Measurements from ENCODE around the gene SUSD1. TPM values are rescaled to one million over a fixed set of nuclear protein-coding genes. Genes with fewer than 3 reads are reported as not detected.

SUSD1 gene
- total RNA-seq, 2 donors from 2014 or later = 13.1 to 24.0 TPM

GRCh38 chr9:112020680-112021596 is 154.2 kb downstream of the SUSD1 start:
- no peak overlapping the region for H3K4me3 ChIP-seq
- peaks cover 0 to 8% of the 10 kb centered on the region in 2 donors for H3K4me1 ChIP-seq (ENCODE audit: control insufficient read depth in 1 of 2, low read depth in 2 of 2)
- no peaks in the 10 kb centered on the region for H3K27me3 ChIP-seq (replicated peaks; ENCODE audit: insufficient read depth)
- no peaks in the 10 kb centered on the region for H3K36me3 ChIP-seq
- H3K9me3 ChIP-seq = no peaks in the 10 kb centered on the region
- H3K27ac ChIP-seq = no peak overlapping the region
- ATAC-seq (ENCODE audit: insufficient number of reproducible peaks, low FRiP score, low read depth) (no peak), DNase-seq (ENCODE audit: low spot score) (no peak)
- no peak for TF ChIP-seq CTCF (IDR thresholded peaks at IDR 0.05)

GRCh38 chr9:112017878-112018277 is 157.2 kb downstream of the SUSD1 start:
- DNase-seq (ENCODE audit: low spot score) = no peak
- Histone ChIP-seq H3K9me3 (no peaks in the 10 kb centered on the region), H3K27ac (no peak overlapping the region), H3K36me3 (no peaks in the 10 kb centered on the region), H3K4me1 (ENCODE audit: control insufficient read depth in 1 of 2, low read depth in 2 of 2) (peaks cover 11 to 21% of the 10 kb centered on the region in 2 donors), H3K4me3 (no peak overlapping the region), H3K27me3 (replicated peaks; ENCODE audit: insufficient read depth) (no peaks in the 10 kb centered on the region)
- no peak for TF ChIP-seq CTCF (IDR thresholded peaks at IDR 0.05)
- no peak for ATAC-seq (ENCODE audit: insufficient number of reproducible peaks, low FRiP score, low read depth)

GRCh38 chr9:112015736-112016135 is 159.4 kb downstream of the SUSD1 start:
- H3K27me3 ChIP-seq (replicated peaks; ENCODE audit: insufficient read depth) = no peaks in the 10 kb centered on the region
- ATAC-seq (ENCODE audit: insufficient number of reproducible peaks, low FRiP score, low read depth) (no peak), DNase-seq (ENCODE audit: low spot score) (no peak)
- peaks cover 22 to 29% of the 10 kb centered on the region in 2 donors for H3K4me1 ChIP-seq (ENCODE audit: control insufficient read depth in 1 of 2, low read depth in 2 of 2)
- no peaks in the 10 kb centered on the region for H3K9me3 ChIP-seq
- H3K4me3 ChIP-seq = no peak overlapping the region
- no peak overlapping the region for H3K27ac ChIP-seq
- H3K36me3 ChIP-seq = no peaks in the 10 kb centered on the region
- TF ChIP-seq CTCF (IDR thresholded peaks at IDR 0.05) = no peak

GRCh38 chr9:112015149-112015548 is 159.9 kb downstream of the SUSD1 start:
- no peaks in the 10 kb centered on the region for H3K9me3 ChIP-seq
- peaks cover 22 to 29% of the 10 kb centered on the region in 2 donors for H3K4me1 ChIP-seq (ENCODE audit: control insufficient read depth in 1 of 2, low read depth in 2 of 2)
- ATAC-seq (ENCODE audit: insufficient number of reproducible peaks, low FRiP score, low read depth) (no peak), DNase-seq (ENCODE audit: low spot score) (no peak)
- H3K27ac ChIP-seq = no peak overlapping the region
- H3K27me3 ChIP-seq (replicated peaks; ENCODE audit: insufficient read depth) = no peaks in the 10 kb centered on the region
- H3K4me3 ChIP-seq = no peak overlapping the region
- no peaks in the 10 kb centered on the region for H3K36me3 ChIP-seq
- TF ChIP-seq CTCF (IDR thresholded peaks at IDR 0.05) = no peak

- TF ChIP-seq CTCF (IDR thresholded peaks at IDR 0.05) = no peak
- Histone ChIP-seq H3K27me3 (replicated peaks; ENCODE audit: insufficient read depth) (no peaks in the 10 kb centered on the region), H3K36me3 (no peaks in the 10 kb centered on the region), H3K4me3 (no peak overlapping the region), H3K9me3 (no peaks in the 10 kb centered on the region), H3K4me1 (ENCODE audit: control insufficient read depth in 1 of 2, low read depth in 2 of 2) (peaks cover 22 to 29% of the 10 kb centered on the region in 2 donors), H3K27ac (peak overlapping the region; percentile 82 to 90)
- ATAC-seq (ENCODE audit: insufficient number of reproducible peaks, low FRiP score, low read depth) (no peak), DNase-seq (ENCODE audit: low spot score) (no peak)
Measured at GRCh38 chr9:112013266-112013665, 161.8 kb downstream of the SUSD1 start.
